Measurements from ENCODE around the gene CXCL13.
"Not testable (repeated sequence)": the region's sequence is repeated elsewhere in the genome, so short reads cannot be mapped to it uniquely, and the experiment has no call there.

The CXCL13 gene

GRCh38 chr4:77650787-77651186, 45.2 kb downstream of the CXCL13 start:
- no peak for DNase-seq
- in situ Hi-C loops (cut with HindIII; ENCODE audit: low pct_ligation_motif_present, low pct_unique_long_range_greater_than_20kb, low sequenced_read_pairs) = no loop called here

- in situ Hi-C loops (cut with HindIII; ENCODE audit: low pct_ligation_motif_present, low pct_unique_long_range_greater_than_20kb, low sequenced_read_pairs) = no loop called here
- DNase-seq = no peak
Measured at GRCh38 chr4:77651820-77652219, 46.2 kb downstream of the CXCL13 start.

GRCh38 chr4:77652237-77652897, 46.7 kb downstream of the CXCL13 start:
- in situ Hi-C loops (cut with HindIII; ENCODE audit: low pct_ligation_motif_present, low pct_unique_long_range_greater_than_20kb, low sequenced_read_pairs) = no loop called here
- no peak for DNase-seq

GRCh38 chr4:77653162-77653758, 47.6 kb downstream of the CXCL13 start:
- in situ Hi-C loops (cut with HindIII; ENCODE audit: low pct_ligation_motif_present, low pct_unique_long_range_greater_than_20kb, low sequenced_read_pairs) = no loop called here

GRCh38 chr4:77660318-77660717, 54.7 kb downstream of the CXCL13 start:
- DNase-seq; in situ Hi-C loops (cut with HindIII; ENCODE audit: low pct_ligation_motif_present, low pct_unique_long_range_greater_than_20kb, low sequenced_read_pairs): not testable (repeated sequence)

More at GRCh38 chr4:77653162-77653758, 47.6 kb downstream of the CXCL13 start:
- DNase-seq = no peak

Measured in ACHN (cell line).